Endothelial cell (in vitro differentiated cells): Measurements from ENCODE around the gene KATNAL2. TPM values are rescaled to one million over a fixed set of nuclear protein-coding genes. Genes with fewer than 3 reads are reported as not detected.
"Not testable (repeated sequence)": the region's sequence is repeated elsewhere in the genome, so short reads cannot be mapped to it uniquely, and the experiment has no call there.

Source experiments
- DNase-seq: peaks from one replicate; pipeline ENCODE4 v3.0.0; 2021; ENCODE audit warnings: low spot score
- H3K27ac Mint-ChIP-seq: one replicate; pipeline ENCODE4 v1.8.0; 2021; ENCODE audit warnings: mixed read lengths, inconsistent platforms; ENCODE audit not compliant: unreplicated experiment
- H3K27me3 Mint-ChIP-seq: one replicate; pipeline ENCODE4 v1.8.0; 2021; ENCODE audit warnings: mild to moderate bottlenecking, moderate library complexity, mixed read lengths, inconsistent platforms; ENCODE audit not compliant: unreplicated experiment
- H3K36me3 Mint-ChIP-seq: one replicate; pipeline ENCODE4 v1.8.0; 2021; ENCODE audit warnings: mild to moderate bottlenecking, low read depth, mixed read lengths, inconsistent platforms; ENCODE audit not compliant: unreplicated experiment
- H3K4me1 Mint-ChIP-seq: one replicate; pipeline ENCODE4 v1.8.0; 2021; ENCODE audit warnings: mild to moderate bottlenecking, mixed read lengths, inconsistent platforms; ENCODE audit not compliant: unreplicated experiment
- H3K4me3 Mint-ChIP-seq: one replicate; pipeline ENCODE4 v1.8.0; 2021; ENCODE audit warnings: mild to moderate bottlenecking, mixed read lengths, inconsistent platforms; ENCODE audit not compliant: unreplicated experiment
- H3K9me3 Mint-ChIP-seq: one replicate; pipeline ENCODE4 v1.8.0; 2021; ENCODE audit warnings: mixed read lengths, inconsistent platforms; ENCODE audit not compliant: unreplicated experiment
- total RNA-seq: library from RNA; stranded (reverse); fragmentation: NEBNext Ultra II Directional; extraction: Animal tissue kit (Norgen Biotek cat#: 25700); gene quantifications from one replicate; pipeline ENCODE4 v1.2.1, GENCODE V29; 2021; ENCODE audit not compliant: unreplicated experiment
- TF ChIP-seq, protein P1 (sequence below): fragments of 200-600 bp; sonication (generic); IDR thresholded peaks from one replicate; pipeline ENCODE4 v1.5.0; 2021; ENCODE audit warnings: antibody characterized with exemption; ENCODE audit not compliant: unreplicated experiment

Gene KATNAL2
- total RNA-seq, 1 donor from 2014 or later, result 7.9 TPM

DNA sequence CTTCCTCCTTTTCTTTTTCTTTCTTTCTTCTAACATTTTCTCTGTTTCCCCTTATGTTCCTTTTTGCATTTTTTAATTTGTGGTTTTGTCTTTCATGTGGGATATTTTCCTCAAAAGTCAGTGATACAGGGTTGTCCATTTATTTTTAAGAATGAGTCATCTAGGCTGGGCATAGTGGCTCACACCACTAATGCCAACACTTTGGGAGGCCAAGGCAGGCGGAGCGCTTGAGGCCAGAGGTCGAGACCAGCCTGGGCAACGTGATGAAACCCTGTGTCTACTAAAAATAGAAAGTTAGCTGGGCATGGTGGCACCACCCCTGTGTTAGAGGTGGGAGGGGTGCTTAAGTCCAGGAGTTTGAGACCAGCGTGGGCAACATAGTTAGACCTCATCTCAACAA lies 35.8 kb downstream of the KATNAL2 start:
- Mint-ChIP-seq H3K4me3 (peak overlapping the region; percentile 17), H3K9me3 (no peaks in the 10 kb centered on the region), H3K36me3 (peaks cover 4% of the 10 kb centered on the region), H3K27me3 (no peaks in the 10 kb centered on the region), H3K4me1 (peaks cover 2% of the 10 kb centered on the region), H3K27ac (no peak overlapping the region)
- TF ChIP-seq, protein P1, sequence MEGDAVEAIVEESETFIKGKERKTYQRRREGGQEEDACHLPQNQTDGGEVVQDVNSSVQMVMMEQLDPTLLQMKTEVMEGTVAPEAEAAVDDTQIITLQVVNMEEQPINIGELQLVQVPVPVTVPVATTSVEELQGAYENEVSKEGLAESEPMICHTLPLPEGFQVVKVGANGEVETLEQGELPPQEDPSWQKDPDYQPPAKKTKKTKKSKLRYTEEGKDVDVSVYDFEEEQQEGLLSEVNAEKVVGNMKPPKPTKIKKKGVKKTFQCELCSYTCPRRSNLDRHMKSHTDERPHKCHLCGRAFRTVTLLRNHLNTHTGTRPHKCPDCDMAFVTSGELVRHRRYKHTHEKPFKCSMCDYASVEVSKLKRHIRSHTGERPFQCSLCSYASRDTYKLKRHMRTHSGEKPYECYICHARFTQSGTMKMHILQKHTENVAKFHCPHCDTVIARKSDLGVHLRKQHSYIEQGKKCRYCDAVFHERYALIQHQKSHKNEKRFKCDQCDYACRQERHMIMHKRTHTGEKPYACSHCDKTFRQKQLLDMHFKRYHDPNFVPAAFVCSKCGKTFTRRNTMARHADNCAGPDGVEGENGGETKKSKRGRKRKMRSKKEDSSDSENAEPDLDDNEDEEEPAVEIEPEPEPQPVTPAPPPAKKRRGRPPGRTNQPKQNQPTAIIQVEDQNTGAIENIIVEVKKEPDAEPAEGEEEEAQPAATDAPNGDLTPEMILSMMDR, result no peak
- DNase-seq, result no peak

DNA sequence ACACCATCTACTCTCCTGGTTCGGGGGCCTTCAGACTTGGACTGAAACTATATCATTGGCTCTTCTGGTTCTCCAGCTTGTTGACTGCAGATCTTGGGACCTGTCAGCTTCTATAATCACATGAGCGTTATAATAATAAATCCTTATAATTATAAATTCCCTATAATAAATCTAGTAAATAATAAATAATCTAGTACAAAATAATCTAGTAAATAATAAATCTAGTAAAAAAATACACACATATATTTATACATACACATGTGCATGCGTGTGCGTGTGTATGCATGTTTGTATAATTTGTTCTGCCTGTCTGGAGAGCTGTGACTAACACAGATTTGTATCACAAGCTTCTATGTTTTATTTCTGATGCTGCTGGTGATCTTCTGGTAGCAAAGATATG lies 40.8 kb downstream of the KATNAL2 start:
- H3K4me3 Mint-ChIP-seq, result no peak overlapping the region
- no peaks in the 10 kb centered on the region for H3K9me3 Mint-ChIP-seq
- peaks cover 14% of the 10 kb centered on the region for H3K36me3 Mint-ChIP-seq
- TF ChIP-seq, protein P1, result no peak
- no peak overlapping the region for H3K27ac Mint-ChIP-seq
- H3K4me1 Mint-ChIP-seq, result no peaks in the 10 kb centered on the region
- no peak for DNase-seq
- H3K27me3 Mint-ChIP-seq, result no peaks in the 10 kb centered on the region

DNA sequence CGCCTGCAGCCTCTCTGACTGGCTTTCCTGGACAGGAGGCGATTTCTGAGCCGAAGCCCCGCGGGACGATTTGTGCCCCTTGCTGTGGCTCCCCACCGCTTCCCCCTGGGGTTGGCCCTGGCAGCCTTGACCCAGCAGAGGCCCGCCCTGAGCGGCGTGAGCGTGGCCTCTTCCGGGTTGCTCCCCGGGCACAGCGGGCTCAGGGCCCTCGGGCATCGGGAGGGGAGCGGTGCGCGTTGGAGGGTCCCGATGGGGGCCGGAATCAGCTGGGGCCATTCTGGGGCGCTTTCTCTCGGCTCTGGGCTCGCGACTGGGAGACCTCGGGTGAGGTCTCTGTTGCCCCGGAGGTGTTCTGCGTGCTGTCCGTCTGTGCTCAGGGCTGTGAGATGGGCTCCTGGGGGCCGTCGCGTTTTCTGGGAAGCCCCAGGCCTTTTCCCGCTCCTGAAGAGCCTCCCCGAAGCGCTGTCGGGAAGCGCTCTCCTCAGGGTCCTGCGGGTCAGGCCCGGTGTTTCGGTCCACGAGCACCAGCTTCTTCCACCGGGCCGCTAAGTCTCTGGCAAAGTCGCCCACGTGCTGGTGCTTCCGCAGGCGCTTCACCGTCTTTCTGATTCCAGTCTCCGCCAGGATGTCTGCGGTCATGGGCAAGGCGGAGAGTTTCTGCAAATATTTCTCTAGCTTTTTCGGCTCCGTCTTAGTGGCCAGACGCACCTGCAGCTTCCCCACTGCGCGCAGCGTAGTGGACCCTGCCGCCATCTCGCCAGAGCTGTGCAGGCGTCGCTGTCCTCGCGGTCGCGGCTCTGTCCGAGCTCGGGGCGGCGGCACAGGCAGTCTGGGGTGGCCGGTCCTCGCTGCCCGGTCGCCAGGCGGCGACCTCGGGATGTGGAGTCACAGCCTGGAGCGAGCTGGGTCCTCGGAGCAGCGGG lies 46.5 kb downstream of the KATNAL2 start:
- H3K36me3 Mint-ChIP-seq, result peaks cover 16% of the 10 kb centered on the region
- H3K4me3 Mint-ChIP-seq, H3K4me1 Mint-ChIP-seq, H3K27ac Mint-ChIP-seq, DNase-seq, H3K9me3 Mint-ChIP-seq, H3K27me3 Mint-ChIP-seq: not testable (repeated sequence)

DNA sequence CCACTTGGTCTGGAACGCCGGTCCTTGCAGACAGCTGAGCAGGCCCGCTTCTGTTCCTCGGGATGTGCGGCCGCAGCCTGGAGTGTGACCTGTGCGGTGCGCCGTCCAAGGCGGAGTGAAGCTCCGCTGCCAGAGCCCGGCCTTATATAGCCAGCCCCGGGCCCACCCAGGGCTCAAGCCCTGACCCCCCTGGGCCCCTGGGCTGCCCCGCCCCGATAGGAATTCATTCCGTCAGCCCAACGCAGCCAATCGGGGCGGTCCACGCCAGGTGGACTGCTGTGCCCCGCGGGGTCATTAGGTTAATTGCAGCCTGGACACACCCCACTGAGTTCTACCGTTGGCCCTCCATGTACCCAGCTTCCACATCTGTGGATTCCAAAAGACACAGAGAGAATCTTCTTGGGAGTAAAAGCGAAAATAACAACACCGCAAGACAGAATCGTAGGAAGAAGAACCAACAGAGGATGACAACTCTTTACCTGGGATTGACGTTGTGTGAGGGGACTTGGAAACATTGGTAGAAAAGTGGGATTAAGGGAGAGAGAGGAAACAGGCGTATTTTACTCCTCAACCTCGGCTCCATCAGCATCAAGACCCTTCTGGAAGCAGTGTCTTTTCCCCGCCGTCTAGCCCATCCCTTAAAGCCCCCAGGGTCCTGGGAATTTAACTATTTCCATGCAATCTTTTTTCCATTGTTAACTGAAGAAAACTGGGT lies 47.3 kb downstream of the KATNAL2 start:
- not testable (repeated sequence) for DNase-seq, H3K27me3 Mint-ChIP-seq, H3K9me3 Mint-ChIP-seq, H3K27ac Mint-ChIP-seq, H3K4me1 Mint-ChIP-seq, H3K4me3 Mint-ChIP-seq
- peaks cover 16% of the 10 kb centered on the region for H3K36me3 Mint-ChIP-seq

DNA sequence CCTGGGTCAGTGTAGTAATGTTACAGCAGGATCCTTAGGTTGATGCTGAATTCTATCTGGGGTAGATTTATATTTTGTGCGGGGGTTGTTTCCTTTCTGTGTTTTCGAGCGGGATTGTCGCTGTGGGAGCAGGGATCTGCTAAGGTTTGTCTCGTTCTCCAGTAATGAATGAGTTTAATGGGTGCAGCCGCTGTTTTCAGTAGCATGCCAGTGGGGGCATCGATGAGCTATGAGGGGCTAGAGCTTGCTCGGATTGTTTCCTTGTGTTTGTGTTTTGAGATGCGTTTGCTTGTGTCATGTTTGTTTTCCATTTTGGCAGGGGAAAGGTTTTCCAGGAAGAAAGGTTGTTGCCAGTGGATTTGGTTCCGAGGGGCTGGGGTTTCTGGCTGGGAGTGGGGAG lies 48.9 kb downstream of the KATNAL2 start:
- H3K27me3 Mint-ChIP-seq, H3K4me1 Mint-ChIP-seq, H3K4me3 Mint-ChIP-seq, H3K9me3 Mint-ChIP-seq, H3K27ac Mint-ChIP-seq, H3K36me3 Mint-ChIP-seq, DNase-seq: not testable (repeated sequence)

DNA sequence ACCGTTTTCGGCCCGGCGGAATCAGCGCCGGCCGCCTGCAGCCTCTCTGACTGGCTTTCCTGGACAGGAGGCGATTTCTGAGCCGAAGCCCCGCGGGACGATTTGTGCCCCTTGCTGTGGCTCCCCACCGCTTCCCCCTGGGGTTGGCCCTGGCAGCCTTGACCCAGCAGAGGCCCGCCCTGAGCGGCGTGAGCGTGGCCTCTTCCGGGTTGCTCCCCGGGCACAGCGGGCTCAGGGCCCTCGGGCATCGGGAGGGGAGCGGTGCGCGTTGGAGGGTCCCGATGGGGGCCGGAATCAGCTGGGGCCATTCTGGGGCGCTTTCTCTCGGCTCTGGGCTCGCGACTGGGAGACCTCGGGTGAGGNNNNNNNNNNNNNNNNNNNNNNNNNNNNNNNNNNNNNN lies 52.1 kb downstream of the KATNAL2 start:
- H3K9me3 Mint-ChIP-seq, H3K36me3 Mint-ChIP-seq, H3K27ac Mint-ChIP-seq, DNase-seq, H3K4me3 Mint-ChIP-seq, H3K27me3 Mint-ChIP-seq, H3K4me1 Mint-ChIP-seq: not testable (repeated sequence)

DNA sequence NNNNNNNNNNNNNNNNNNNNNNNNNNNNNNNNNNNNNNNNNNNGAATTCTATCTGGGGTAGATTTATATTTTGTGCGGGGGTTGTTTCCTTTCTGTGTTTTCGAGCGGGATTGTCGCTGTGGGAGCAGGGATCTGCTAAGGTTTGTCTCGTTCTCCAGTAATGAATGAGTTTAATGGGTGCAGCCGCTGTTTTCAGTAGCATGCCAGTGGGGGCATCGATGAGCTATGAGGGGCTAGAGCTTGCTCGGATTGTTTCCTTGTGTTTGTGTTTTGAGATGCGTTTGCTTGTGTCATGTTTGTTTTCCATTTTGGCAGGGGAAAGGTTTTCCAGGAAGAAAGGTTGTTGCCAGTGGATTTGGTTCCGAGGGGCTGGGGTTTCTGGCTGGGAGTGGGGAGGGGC lies 102.5 kb downstream of the KATNAL2 start:
- H3K4me1 Mint-ChIP-seq, H3K9me3 Mint-ChIP-seq, H3K4me3 Mint-ChIP-seq, H3K27me3 Mint-ChIP-seq, H3K27ac Mint-ChIP-seq, H3K36me3 Mint-ChIP-seq, DNase-seq: not testable (repeated sequence)

DNA sequence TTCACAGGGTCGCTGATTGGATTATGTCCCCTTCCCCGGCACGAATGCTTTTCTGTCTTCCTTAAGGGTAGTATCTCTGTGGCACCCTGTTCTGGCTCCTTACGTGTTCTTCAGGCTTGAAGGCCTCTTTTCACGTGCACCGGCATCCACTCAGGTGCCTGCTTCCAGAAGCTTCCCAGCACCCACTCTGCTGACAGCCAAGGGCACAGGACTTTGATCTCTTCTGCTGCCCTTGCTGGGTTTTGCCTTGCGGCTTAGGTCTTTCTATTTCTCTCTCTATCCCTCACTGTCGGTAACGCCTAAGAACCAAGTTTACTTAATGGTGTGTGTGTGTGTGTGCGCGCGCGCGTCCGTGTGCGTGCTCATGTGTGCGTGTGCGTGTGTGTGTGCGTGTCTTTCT lies 103.4 kb downstream of the KATNAL2 start:
- not testable (repeated sequence) for DNase-seq, H3K27ac Mint-ChIP-seq, H3K36me3 Mint-ChIP-seq, H3K27me3 Mint-ChIP-seq, H3K4me3 Mint-ChIP-seq, H3K4me1 Mint-ChIP-seq, H3K9me3 Mint-ChIP-seq

DNA sequence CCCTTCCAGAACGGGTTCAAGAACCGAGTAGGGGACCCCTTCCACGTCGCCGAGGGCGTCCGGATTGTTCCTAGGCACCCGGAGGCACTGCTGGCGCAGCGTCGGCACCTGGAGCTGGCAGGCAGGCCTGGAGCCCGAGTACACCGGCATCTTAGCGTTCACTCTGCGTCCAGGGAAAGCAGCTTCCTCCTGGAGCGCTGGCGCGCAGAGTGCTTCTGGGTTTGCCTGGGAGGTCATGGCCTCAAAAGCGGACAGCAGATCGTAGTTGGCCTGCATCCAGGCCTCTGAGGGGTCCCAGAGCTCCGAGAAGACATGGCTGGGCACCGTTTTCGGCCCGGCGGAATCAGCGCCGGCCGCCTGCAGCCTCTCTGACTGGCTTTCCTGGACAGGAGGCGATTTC lies 105.4 kb downstream of the KATNAL2 start:
- H3K9me3 Mint-ChIP-seq, H3K4me3 Mint-ChIP-seq, H3K36me3 Mint-ChIP-seq, H3K4me1 Mint-ChIP-seq, DNase-seq, H3K27me3 Mint-ChIP-seq, H3K27ac Mint-ChIP-seq: not testable (repeated sequence)

DNA sequence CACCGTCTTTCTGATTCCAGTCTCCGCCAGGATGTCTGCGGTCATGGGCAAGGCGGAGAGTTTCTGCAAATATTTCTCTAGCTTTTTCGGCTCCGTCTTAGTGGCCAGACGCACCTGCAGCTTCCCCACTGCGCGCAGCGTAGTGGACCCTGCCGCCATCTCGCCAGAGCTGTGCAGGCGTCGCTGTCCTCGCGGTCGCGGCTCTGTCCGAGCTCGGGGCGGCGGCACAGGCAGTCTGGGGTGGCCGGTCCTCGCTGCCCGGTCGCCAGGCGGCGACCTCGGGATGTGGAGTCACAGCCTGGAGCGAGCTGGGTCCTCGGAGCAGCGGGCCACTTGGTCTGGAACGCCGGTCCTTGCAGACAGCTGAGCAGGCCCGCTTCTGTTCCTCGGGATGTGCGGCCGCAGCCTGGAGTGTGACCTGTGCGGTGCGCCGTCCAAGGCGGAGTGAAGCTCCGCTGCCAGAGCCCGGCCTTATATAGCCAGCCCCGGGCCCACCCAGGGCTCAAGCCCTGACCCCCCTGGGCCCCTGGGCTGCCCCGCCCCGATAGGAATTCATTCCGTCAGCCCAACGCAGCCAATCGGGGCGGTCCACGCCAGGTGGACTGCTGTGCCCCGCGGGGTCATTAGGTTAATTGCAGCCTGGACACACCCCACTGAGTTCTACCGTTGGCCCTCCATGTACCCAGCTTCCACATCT lies 106.5 kb downstream of the KATNAL2 start:
- not testable (repeated sequence) for H3K4me1 Mint-ChIP-seq, H3K27me3 Mint-ChIP-seq, H3K27ac Mint-ChIP-seq, DNase-seq, H3K4me3 Mint-ChIP-seq, H3K36me3 Mint-ChIP-seq, H3K9me3 Mint-ChIP-seq
